Endothelial cell of umbilical vein (primary cell): ENCODE data around the gene DENND5A. TPM values are rescaled to one million over a fixed set of nuclear protein-coding genes. Genes with fewer than 3 reads are reported as not detected.

ENCODE experiments used
- BruUV-seq: library from RNA; stranded (reverse); fragments of 400-500 nt; replicated peaks from 2 replicates; lab custom pipeline; 2021; lab: Mats Ljungman, UMichigan
- CTCF ChIA-PET: fragments of 300-600, 350-600 bp; sonication (Branson Sonifier 250); formaldehyde crosslinking; loops from one replicate; lab custom pipeline; 2021; ENCODE audit warnings: antibody characterized with exemption, inconsistent platforms; lab: Charles Lee
- POLR2A ChIA-PET: fragments of 300-600, 350-600 bp; sonication (Branson Sonifier 250); formaldehyde crosslinking; loops from one replicate; lab custom pipeline; 2021; ENCODE audit warnings: antibody characterized with exemption, inconsistent platforms; lab: Charles Lee
- DNase-seq: peaks from one replicate; pipeline ENCODE4 v3.0.0-alpha.2; 2011; ENCODE audit warnings: low read depth, low spot score
- FAIRE-seq: peaks from 2 replicates; lab custom pipeline; 2011; peaks lifted over from hg19 to GRCh38; lab: Jason Lieb, UNC
- H2AFZ ChIP-seq: 2 replicates; pipeline ENCODE4 v1.6.0; 2012; ENCODE audit warnings: low read depth, low read length, control low read depth, inconsistent platforms
- H3K27ac ChIP-seq: 2 replicates; pipeline ENCODE4 v1.5.1; 2011; ENCODE audit warnings: low read depth, mild to moderate bottlenecking, control low read depth, low read length, moderate library complexity; ENCODE audit not compliant: insufficient read depth
- H3K27me3 ChIP-seq, 2 experiments: 2 replicates each; pipeline versions ENCODE4 v1.6.0 to v1.6.1; 2011; ENCODE audit warnings: low read length in 2 of 2, mixed read lengths in 1 of 2; ENCODE audit not compliant: control insufficient read depth in 2 of 2, insufficient read depth in 2 of 2
- H3K36me3 ChIP-seq, 2 experiments: 2 replicates in 1 of 2; 3 replicates in 1 of 2; pipeline ENCODE4 v1.5.1; 2011; ENCODE audit warnings: low read length in 2 of 2, mild to moderate bottlenecking in 1 of 2, moderate library complexity in 1 of 2; ENCODE audit not compliant: control insufficient read depth in 2 of 2, insufficient read depth in 2 of 2; ENCODE audit errors: extremely low read depth in 1 of 2
- H3K4me1 ChIP-seq: 3 replicates; pipeline ENCODE4 v1.5.1; 2011; ENCODE audit warnings: mild to moderate bottlenecking, low read length; ENCODE audit not compliant: control insufficient read depth, insufficient read depth; ENCODE audit errors: extremely low read depth
- H3K4me2 ChIP-seq: 2 replicates; pipeline ENCODE4 v1.6.1; 2011; ENCODE audit warnings: low read length, control low read depth, mixed read lengths; ENCODE audit not compliant: insufficient read depth
- H3K4me3 ChIP-seq, 3 experiments: fragments of 200-600 bp in 1 of 3; sonication (generic), shearing (Covaris generic) in 1 of 3; replicated peaks in 1 of 3; 2 replicates each; pipeline ENCODE4 v1.5.1; 2011 to 2016; ENCODE audit warnings: control low read depth in 3 of 3, low read length in 3 of 3, mild to moderate bottlenecking in 2 of 3, inconsistent platforms in 1 of 3, low read depth in 1 of 3, moderate library complexity in 1 of 3; ENCODE audit not compliant: insufficient read depth in 1 of 3
- H3K79me2 ChIP-seq: 2 replicates; pipeline ENCODE4 v1.6.0; 2012; ENCODE audit warnings: low read length, inconsistent platforms; ENCODE audit not compliant: control insufficient read depth, insufficient read depth
- H3K9ac ChIP-seq: replicated peaks from 2 replicates; pipeline ENCODE3; 2011; ENCODE audit warnings: low read length, control low read depth; ENCODE audit not compliant: insufficient read depth; ENCODE audit errors: extremely low read depth
- H3K9me1 ChIP-seq: replicated peaks from 3 replicates; pipeline ENCODE4 v1.6.0; 2011; ENCODE audit warnings: mild to moderate bottlenecking, low read length; ENCODE audit not compliant: control insufficient read depth, insufficient read depth; ENCODE audit errors: extremely low read depth
- H3K9me3 ChIP-seq: replicated peaks from 2 replicates; pipeline ENCODE4 v1.5.1; 2012; ENCODE audit warnings: low read length, inconsistent platforms; ENCODE audit not compliant: control insufficient read depth, insufficient read depth
- H4K20me1 ChIP-seq: replicated peaks from 2 replicates; pipeline ENCODE3; 2011; ENCODE audit warnings: mild to moderate bottlenecking, low read length; ENCODE audit not compliant: control insufficient read depth, insufficient read depth; ENCODE audit errors: extremely low read depth
- EZH2 ChIP-seq: IDR thresholded peaks from 2 replicates; pipeline ENCODE4 v1.6.1; 2012; ENCODE audit warnings: borderline replicate concordance, low read depth, mild to moderate bottlenecking, moderate library complexity, low read length, inconsistent platforms; ENCODE audit not compliant: severe bottlenecking
- FOS ChIP-seq: IDR thresholded peaks from 2 replicates; pipeline ENCODE4 v1.6.1; 2011; ENCODE audit warnings: mild to moderate bottlenecking, low read length, moderate library complexity, borderline replicate concordance; ENCODE audit not compliant: insufficient read depth
- GATA2 ChIP-seq: IDR thresholded peaks from 2 replicates; pipeline ENCODE4 v1.7.0; 2011; ENCODE audit warnings: low read depth, mild to moderate bottlenecking, moderate library complexity, mixed read lengths, low read length; ENCODE audit not compliant: insufficient read length, insufficient read depth
- JUN ChIP-seq: IDR thresholded peaks from 2 replicates; pipeline ENCODE4 v1.6.1; 2011; ENCODE audit warnings: borderline replicate concordance, low read depth; ENCODE audit not compliant: insufficient read length, insufficient read depth
- MAX ChIP-seq: IDR thresholded peaks from 2 replicates; pipeline ENCODE4 v1.6.1; 2011; ENCODE audit not compliant: insufficient read depth, insufficient read length
- MYC ChIP-seq: IDR thresholded peaks from one replicate; pipeline ENCODE4 v1.6.1; 2011; ENCODE audit warnings: mild to moderate bottlenecking, low read depth, low read length
- POLR2AphosphoS5 ChIP-seq: IDR thresholded peaks from 2 replicates; pipeline ENCODE4 v1.6.1; 2012; ENCODE audit warnings: low read depth, mild to moderate bottlenecking, control low read depth, low read length, moderate library complexity; ENCODE audit not compliant: insufficient read depth
- dilution Hi-C: fragments of 300-500 bp; cut with MboI; formaldehyde crosslinking; loops from one replicate; pipeline ENCODE4 v1.15.0; 2019; ENCODE audit warnings: low sequenced_read_pairs; ENCODE audit not compliant: extremely low pct_ligation_motif_present
- intact Hi-C: fragments of 100-400 bp; cut with micrococcal nuclease; formaldehyde crosslinking; loops from one replicate; pipeline ENCODE4 v1.10.0; 2022
- polyA plus RNA-seq, 4 experiments: library from polyadenylated mRNA; depleted of rRNA in 3 of 4; stranded (reverse) in 3 of 4; unstranded in 1 of 4; fragments of >200 nt; gene quantifications; 2 replicates each; pipeline versions ENCODE4 v1.2.1 to v1.2.3, GENCODE V29; 2011 to 2012; ENCODE audit warnings: missing spikeins in 1 of 4
- total RNA-seq: library from RNA; stranded (reverse); gene quantifications from 2 replicates; pipeline ENCODE4 v1.2.3, GENCODE V29; 2021
- TF ChIP-seq, protein P1 (sequence below), 2 donors: IDR thresholded peaks; 1 replicate in 1 of 2; 2 replicates in 1 of 2; pipeline ENCODE4 v1.5.1; 2011; ENCODE audit warnings: low read length in 2 of 2, mild to moderate bottlenecking in 2 of 2, moderate library complexity in 2 of 2, control low read depth in 1 of 2, inconsistent platforms in 1 of 2, low read depth in 1 of 2; ENCODE audit not compliant: insufficient read depth in 1 of 2; ENCODE audit errors: extremely low read depth in 1 of 2

The DENND5A gene
- total and polyA plus RNA-seq, 2 donors (not counting 3 experiments of a cell fraction or from before 2014, with no cell fraction given): 116 to 220 TPM

DNA sequence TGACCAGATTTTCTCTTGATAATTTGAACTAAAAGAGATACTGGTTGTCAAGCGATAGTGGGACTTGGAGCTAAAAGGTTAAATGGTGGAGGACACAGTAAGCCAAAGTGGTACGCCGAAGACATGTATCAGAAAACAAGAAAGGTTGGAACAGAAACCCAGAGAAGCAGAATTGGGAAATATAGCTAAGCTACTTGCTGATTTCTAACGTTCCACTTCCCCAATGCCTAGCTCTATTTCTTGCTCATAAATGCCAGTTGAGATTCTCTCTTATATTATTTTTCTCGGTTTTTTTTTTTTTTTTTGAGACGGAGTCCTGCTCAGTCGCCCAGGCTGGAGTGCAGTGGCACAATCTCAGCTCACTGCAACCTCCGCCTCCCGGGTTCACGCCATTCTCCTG, 36.6 kb upstream of the DENND5A start:
- H3K9me3 ChIP-seq: no peaks in the 10 kb centered on the region
- H3K4me2 ChIP-seq: no peak overlapping the region
- dilution Hi-C loops (no loop called here), intact Hi-C loops (no loop called here)
- no peak for DNase-seq
- no peaks in the 10 kb centered on the region for H3K9me1 ChIP-seq
- H3K27ac ChIP-seq: no peak overlapping the region
- H3K4me1 ChIP-seq: no peaks in the 10 kb centered on the region
- H3K36me3 ChIP-seq: peaks cover 0 to 2% of the 10 kb centered on the region in 2 experiments
- no peaks in the 10 kb centered on the region for H3K27me3 ChIP-seq
- H3K9ac ChIP-seq: no peak overlapping the region
- TF ChIP-seq POLR2AphosphoS5 (no peak), MAX (no peak), JUN (no peak), GATA2 (no peak), FOS (no peak), MYC (no peak), EZH2 (no peak)
- TF ChIP-seq, protein P1, sequence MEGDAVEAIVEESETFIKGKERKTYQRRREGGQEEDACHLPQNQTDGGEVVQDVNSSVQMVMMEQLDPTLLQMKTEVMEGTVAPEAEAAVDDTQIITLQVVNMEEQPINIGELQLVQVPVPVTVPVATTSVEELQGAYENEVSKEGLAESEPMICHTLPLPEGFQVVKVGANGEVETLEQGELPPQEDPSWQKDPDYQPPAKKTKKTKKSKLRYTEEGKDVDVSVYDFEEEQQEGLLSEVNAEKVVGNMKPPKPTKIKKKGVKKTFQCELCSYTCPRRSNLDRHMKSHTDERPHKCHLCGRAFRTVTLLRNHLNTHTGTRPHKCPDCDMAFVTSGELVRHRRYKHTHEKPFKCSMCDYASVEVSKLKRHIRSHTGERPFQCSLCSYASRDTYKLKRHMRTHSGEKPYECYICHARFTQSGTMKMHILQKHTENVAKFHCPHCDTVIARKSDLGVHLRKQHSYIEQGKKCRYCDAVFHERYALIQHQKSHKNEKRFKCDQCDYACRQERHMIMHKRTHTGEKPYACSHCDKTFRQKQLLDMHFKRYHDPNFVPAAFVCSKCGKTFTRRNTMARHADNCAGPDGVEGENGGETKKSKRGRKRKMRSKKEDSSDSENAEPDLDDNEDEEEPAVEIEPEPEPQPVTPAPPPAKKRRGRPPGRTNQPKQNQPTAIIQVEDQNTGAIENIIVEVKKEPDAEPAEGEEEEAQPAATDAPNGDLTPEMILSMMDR (IDR thresholded peaks at IDR 0.05; ENCODE audit: extremely low read depth in 1 of 2, insufficient read depth in 1 of 2, low read depth in 1 of 2, low read length in 2 of 2): no peak
- peaks cover 43% of the 10 kb centered on the region for H3K79me2 ChIP-seq
- BruUV-seq: no TSS peak
- CTCF ChIA-PET: interaction anchor here (0.9 to 1.4 kb wide), 5 partner anchors 11 to 205 kb away, joined by 3 to 4 read pairs (median 3); partner anchors contain the start of gene IPO7
- H3K4me3 ChIP-seq: no peak overlapping the region
- H2AFZ ChIP-seq: no peak overlapping the region
- no peak for FAIRE-seq
- H4K20me1 ChIP-seq: no peaks in the 10 kb centered on the region
- POLR2A ChIA-PET: no interaction called here
